ENCODE data around the gene SBNO1.
"Not testable (repeated sequence)": the region's sequence is repeated elsewhere in the genome, so short reads cannot be mapped to it uniquely, and the experiment has no call there.

SBNO1 gene

DNA sequence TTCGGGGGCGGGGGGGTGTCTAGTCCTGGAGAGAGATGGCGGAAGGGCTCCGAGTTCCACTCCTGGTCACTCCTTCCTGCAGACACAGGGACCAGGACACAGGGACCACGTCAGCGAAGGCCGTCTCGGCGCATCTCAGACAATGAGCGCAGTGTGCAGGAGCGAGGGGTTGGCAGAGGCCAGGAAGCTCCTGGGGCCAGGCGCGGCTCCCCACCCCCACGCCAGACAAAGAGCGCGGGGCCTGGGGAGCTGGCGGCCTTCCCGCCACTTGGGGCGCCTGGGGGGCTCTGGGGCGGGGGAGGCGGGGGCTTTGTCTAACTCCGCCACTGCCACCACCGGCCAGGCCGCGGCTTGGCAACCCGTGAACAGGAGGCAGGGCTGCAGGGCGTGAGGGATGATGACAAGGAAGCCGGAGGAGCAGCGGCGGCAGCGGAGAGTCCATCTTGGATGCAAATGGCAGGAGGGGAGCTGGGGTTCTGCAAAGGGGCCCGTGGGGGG lies 95.2 kb downstream of the SBNO1 start:
- peak; percentile 24 to 66 (median 46) for DNase-seq

GRCh38 chr12:123268850-123269249 lies 95.8 kb downstream of the SBNO1 start:
- DNase-seq, result peak in 2 of 4 experiments; percentile 15 to 31

DNA sequence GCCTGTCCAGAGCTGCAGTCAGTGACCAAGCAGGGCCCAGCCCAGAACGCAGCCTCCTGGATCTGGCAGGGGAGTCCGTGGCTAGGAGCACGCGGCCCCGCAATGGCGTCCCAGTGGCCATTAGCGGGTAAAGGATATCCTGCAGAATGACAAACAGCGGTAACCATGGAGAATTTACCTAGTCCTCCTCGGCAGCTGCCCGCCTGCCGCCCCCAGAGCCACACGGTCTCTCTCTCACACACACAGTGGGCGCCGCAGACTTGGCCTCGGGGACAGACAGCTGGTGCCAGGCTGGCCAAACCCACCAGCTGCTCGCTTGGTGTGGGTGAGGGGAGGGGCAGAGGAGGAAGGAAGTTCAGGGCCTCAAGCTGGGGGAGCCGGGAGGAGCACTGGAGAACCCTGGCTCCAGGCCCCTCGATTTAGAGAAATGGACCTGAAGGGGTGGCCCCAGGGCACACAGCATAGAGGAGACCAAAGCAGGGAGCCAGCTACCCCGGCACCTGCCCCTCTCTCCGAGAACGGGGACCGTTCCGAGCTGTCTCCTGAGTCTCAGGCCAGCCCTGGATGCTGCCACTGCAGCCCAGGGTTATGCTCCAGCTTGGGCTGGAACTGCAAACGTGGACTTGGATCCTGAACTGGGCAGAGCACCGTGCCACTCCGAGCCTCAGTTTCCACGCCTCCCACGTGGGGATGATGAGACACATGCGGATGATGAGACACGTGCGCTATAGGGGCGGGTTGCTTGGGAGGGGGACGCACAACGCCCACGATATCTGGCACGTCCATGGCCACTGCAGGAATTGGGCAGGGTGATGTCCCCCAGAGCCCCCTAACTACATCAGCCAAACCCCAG lies 96.4 kb downstream of the SBNO1 start:
- peak; percentile 53 to 76 (median 68) for DNase-seq

DNA sequence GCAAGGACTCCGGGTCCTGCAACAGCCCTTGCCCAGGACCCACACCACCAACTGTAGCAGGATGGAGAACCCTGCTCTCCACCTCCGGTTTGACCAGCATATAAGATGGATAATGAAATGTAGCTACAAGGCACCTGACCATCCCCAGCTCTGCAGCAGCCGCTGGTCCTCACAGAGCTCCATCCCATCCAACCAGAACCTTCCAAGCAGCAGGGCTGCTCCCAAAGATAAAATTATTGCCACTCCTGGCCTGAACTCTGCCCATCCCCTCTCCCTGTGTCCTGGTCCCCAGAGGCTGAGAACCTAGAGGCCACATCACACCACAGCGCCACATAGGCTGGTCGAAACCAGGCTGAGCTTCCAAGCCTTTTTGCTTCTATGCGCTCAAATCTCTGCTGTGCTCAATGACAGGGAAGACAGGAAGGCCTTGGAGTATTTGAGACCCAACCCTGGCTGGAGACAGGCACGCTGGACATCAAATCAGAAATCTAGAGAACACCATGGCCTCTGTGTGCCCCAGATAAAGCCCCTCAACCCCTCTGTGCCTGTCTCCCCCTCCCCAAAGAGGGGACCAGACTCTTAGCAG lies 97.2 kb downstream of the SBNO1 start:
- DNase-seq, result no peak

DNA sequence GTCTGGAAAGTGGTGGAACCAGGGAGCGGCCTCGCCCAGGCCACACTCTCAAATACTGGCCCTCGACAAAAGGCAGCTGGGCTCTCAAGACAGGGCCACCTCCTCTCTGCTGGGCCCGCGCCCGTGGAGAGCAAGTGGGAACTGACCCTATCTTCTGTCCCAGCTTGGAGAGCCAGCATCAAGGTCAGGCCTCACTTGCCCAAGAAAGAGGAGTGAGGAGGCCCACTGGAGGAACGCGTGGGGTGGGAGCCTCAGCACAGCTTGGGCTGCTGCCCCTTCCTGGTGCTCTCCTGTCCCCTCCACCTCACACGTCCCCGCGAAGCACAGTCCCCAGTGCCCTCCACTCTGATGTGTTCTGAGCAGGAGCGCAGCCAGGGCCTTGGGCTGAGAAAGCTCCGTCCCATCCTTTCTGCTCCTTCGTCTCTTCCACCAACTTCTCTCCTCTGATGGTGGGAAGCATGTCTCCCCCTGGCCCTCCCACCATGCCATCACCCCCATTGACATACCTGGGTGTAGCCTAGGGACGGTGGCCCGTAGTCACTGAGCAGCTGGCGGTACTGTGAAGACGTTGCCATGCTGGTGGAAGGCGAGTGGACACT lies 97.9 kb downstream of the SBNO1 start:
- DNase-seq, result no peak

DNA sequence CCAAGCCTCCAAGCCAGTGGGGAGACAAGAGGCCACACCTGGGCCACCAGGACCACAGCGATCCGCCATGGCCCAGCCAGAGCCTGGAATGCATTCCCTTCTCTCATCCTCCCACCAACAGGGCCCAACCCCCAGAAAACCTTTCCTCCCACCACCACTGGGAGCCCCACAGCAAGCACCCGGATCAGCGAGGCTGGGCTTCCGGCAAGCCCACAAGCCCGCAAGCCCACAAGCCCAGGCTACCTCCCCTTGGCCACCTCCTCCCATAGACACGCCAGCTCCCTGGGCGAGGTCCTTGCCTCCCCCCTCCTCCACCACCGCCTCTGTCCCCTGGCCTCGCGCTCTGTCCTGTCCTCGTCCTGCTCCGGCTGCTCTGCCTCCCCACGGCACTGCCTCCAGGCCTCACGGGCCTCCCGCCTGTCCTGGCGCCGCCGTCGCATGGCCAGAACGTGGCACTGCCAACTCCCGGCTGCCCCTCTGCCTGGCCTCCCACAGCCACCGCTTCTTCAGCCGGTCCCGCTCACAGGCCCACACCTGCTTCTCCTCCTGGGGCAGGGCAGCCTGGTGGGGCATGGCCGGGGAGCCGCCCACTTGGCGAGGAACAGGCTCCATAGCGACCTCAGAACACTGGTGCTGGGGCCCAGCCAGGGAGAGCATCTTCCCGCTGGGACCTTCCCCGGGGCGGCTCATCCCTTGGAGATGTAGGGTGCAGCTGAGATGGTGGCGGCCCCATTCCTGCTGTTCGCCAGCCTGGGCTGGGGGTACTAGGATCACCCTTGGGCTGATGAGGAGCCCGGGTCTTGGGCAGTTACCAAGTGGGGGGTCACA lies 98.6 kb downstream of the SBNO1 start:
- no peak for DNase-seq

DNA sequence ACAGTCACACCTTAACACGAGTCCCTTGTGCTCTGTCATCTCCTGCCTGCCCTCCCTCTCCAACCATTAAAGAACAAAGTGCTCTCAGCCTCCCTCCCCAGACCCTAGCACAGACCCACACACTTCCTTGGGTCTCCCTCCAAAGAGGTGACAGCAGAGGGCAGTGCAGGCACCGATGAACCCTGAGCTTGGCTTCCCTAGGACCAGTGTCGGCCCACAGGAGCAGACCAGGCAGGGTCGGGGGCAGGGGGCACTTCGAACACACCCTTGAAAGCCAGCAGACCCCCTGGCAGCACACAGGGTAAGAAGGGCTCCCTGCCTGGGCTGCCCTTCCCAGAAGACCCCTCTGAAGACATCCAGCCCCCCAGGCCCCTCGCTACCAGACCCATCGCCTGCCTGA lies 100.0 kb downstream of the SBNO1 start:
- peak in 3 of 4 experiments; percentile 8 to 34 (median 25) for DNase-seq

DNA sequence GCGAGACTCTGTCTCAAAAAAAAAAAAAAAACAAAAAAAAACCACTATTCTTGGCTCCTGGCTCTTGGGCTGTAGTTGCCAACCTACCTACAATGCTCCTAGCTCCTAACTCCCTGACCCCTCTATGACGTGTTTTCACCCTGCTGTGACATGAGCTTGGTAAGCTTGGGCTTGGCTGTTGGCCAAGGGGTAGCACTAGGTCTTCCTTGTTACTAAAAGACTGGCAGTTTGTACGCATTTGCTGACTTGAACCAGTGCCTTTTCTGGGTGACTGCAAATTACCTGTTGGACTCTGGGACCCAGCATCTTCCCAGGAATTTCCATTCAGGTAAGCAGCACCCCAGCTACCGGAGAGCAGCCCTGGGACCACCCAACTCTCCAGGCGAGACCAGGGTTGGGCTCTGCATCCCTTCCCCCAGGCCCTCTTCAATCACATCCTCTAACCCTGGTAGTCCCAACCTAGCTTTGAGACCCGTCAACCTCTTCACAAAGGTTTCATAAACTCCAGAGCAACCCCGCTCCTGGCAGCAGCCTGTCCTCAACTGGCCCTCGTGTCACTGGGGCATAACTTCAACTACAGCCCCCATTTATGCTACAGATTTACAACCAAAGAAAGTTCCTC lies 101.3 kb downstream of the SBNO1 start:
- no peak for DNase-seq

GRCh38 chr12:123261196-123261595 lies 103.5 kb downstream of the SBNO1 start:
- DNase-seq, result no peak

DNA sequence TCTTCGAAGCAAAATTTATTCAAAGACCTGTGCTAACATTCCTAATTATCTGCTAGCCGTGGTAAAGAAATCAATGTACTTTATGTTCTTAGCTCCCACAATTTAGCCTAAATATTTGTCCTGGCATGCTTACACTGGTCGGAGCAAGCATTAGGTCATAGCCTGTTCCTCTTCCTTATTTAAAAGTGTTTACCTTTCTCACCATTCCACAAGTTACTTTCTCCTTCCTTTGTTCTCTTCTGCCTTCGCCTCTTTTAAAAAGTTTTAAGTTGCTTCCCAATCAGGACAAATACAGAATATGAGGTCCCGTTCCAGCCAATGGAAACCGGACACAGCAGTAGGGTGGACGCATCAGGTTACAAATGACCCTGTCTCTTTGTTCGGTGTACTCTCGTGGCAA lies 104.6 kb downstream of the SBNO1 start:
- DNase-seq, result no peak

DNA sequence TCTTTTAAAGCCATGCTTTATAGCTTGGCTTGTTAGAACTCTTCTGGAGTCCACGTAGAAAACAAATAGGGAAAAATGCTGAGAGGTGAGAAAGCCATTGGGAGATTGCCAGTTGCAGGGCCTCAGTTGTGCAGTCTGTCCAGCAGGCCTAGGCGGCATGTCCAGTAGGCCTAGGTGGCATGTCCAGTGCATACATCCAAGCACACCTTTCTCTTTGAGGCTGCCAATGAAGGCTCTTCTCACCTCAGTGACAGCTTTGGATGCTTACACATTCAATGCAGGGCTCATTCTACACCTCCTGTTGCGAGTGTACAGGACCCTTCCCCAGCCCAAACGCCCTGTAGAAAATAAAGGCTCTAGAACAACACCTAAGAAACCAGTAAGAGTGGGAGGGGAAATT lies 106.1 kb downstream of the SBNO1 start:
- DNase-seq, result no peak

GRCh38 chr12:123254853-123255446 lies 109.7 kb downstream of the SBNO1 start:
- no peak for DNase-seq

DNA sequence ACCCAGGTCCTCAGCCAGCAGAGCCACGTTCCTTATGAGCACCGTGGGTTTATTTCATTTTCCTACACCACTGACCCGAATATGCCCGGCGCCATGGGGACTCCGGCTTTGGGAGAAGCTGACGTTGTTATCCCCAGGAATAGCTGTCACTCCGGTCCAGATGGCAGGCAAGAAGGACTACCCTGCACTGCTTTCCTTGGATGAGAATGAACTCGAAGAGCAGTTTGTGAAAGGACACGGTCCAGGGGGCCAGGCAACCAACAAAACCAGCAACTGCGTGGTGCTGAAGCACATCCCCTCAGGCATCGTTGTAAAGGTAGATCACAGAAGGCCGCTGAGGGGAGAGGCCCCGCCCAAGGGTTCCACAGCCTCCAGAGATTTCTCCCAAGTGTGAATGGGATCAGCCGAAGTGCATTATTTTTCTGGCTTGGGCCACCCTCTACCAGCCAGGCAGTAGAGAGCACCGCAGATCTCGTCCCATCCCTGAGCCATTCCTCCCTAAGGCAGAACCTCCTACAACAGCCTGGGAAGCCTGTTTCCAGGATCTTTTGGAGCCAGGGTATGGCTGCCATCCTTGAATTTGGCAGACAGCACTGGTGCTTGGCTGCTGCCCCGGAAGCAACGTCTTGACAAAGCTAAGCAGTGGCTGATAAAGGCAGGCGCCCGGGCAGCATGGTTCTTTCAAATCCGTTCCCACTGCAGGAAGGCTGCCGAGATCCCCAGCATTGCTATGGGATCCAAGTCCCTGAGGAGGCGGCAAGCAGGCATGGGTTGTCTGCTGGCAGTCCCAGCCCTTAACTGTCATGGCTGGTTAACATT lies 110.8 kb downstream of the SBNO1 start:
- DNase-seq, result no peak

DNA sequence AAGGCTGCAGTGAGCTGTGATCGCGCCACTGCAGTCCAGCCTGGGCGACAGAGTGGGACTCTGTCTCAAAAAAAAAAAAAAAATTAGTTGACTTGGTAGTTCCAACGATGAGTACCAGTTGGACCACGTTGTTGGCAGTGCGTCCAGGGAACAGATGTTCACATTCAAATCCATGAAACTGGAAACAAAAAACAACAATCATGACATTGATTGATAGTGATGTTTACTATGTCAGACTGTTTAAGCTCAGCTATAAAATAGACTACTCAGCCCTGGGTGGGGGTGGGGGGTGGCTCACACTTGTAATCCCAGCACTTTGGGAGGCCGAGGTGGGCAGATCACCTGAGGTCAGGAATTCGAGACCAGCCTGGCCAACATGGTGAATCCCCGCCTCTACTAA lies 112.3 kb downstream of the SBNO1 start:
- not testable (repeated sequence) for DNase-seq

DNA sequence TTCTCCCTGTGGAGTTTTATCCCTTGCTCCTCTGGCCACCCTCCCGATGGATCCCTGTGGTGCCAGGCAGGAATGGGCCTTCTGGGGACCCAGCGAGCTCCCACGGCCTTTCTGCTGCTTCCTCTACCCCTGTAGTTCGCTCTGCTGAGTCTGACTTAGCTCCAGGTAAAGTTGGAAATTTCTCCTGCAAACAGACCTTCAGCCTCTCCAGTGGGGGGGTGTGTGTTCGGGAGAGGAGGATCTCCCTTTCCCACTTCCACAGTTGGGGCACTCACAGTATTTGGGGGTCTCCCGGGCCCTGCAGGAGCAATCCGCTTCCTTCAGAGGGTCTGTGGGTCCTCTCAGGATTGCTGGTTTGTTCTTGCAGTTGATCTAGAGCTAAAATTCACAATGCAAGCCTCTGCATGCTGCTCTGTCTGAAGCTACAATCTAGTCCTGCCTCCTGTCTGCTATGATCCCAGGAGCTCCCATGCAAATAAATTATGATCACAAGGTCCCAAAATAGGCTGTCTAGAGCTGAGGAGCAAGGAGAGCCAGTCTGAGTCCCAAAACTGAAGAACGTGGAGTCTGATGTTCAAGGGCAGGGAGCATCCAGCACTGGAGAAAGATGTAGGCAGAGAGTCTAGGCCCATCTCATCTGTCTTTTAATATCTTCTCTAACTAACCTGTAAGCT lies 113.1 kb downstream of the SBNO1 start:
- DNase-seq, result no peak

DNA sequence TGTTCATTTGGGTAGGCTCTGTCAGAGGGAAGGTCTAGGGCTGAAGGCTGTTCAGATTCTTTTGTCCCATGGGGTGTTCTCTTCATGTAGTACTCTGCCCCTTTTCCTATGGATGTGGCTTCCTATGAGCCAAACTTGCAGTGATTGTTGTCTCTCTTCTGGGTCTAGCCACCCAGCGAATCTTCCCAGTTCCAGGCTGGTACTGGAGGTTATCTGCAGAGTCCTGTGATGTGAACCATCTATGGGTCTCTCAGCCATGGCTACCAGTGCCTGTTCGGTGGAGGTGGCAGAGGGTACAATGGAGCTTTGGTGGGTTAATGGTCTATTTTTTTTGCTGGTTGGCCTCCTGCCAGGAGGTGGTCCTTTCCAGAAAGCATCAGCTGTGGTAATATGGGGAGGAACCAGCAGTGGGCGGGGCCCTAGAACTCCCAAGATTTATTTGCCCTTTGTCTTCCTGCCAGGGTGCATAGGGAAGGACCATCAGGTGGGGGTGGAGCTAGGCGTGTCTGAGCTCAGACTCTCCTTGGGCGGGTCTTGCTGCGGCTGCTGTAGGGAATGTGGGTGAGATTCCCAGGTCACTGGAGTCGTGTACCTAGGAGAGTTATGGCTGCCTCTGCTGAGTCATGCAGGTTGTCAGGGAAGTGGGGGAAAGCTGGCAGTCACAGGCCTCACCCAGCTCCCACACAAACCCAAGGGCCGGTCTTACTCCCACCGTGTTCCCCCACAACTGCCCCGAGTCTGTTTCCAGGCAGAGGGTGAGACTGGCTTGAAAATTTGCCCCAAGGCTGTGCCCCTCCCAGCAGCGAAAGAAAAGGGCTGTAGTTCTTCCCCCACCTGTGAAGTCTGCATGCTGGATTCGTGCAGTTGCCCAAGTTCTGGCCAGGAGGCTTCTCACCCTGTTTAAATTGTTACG lies 113.9 kb downstream of the SBNO1 start:
- peak in 3 of 4 experiments; percentile 5 to 43 (median 20) for DNase-seq

GRCh38 chr12:123248996-123249741 lies 115.5 kb downstream of the SBNO1 start:
- not testable (repeated sequence) for DNase-seq

DNA sequence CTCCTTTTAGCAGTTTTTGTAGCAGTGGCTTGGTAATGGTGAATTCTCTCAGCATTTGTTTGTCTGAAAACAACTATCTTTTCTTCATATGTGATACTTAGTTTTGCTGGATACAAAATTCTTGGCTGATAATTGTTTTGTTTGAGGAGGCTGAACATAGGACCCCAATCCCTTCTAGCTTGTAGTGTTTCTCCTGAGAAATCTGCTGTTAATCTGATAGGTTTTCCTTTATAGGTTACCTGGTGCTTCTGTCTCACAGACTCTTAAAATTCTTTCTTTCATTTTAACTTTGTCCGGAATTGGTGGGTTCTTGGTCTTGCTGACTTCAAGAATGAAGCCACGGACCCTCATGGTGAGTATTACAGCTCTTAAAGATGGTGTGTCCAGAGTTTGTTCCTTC lies 116.5 kb downstream of the SBNO1 start:
- DNase-seq, result not testable (repeated sequence)
